K562 (cell line): Measurements from ENCODE around the gene HPN. TPM values are rescaled to one million over a fixed set of nuclear protein-coding genes. Genes with fewer than 3 reads are reported as not detected.

Source experiments
- L3MBTL2 ChIP-seq: fragments of 450-650 bp; IDR thresholded peaks from 2 replicates; pipeline ENCODE4 v1.6.1; 2016; ENCODE audit warnings: mild to moderate bottlenecking, moderate library complexity
- MNT ChIP-seq, 2 experiments: fragments of 450-650 bp; conservative IDR thresholded peaks; 2 replicates each; pipeline ENCODE4 v1.6.1; 2017; ENCODE audit warnings: mild to moderate bottlenecking in 2 of 2, moderate library complexity in 2 of 2
- PRDM10 ChIP-seq: fragments of 450-650 bp; IDR thresholded peaks from 2 replicates; pipeline ENCODE4 v1.6.1; 2018; ENCODE audit not compliant: partially characterized antibody
- TCF15 ChIP-seq: fragments of 250-450 bp; sonication (Bioruptor Pico); IDR thresholded peaks from 2 replicates; pipeline ENCODE4 v1.8.0; 2022; ENCODE audit warnings: moderate library complexity, mild to moderate bottlenecking, inconsistent platforms
- ZNF592 ChIP-seq: fragments of 450-650 bp; IDR thresholded peaks from 2 replicates; pipeline ENCODE4 v1.6.1; 2017; ENCODE audit warnings: antibody characterized with exemption, mild to moderate bottlenecking
- polyA plus RNA-seq, 8 experiments: library from polyadenylated mRNA; depleted of rRNA in 4 of 8; stranded (reverse) in 5 of 8; unstranded in 3 of 8; fragments of >200 nt; fragmentation: Nextera tagmentation in 2 of 8; fragmentation: Illumina TruSeq in 1 of 8; extraction: Ambion mirVana in 2 of 8; extraction: Trizol in 1 of 8; gene quantifications; 2 replicates each; pipeline versions ENCODE4 v1.2.1 to v1.2.3, GENCODE V29; 2011 to 2014; ENCODE audit warnings: inconsistent platforms in 1 of 8, missing spikeins in 1 of 8
- total RNA-seq, 7 experiments: library from RNA; depleted of rRNA in 6 of 7; stranded (reverse); fragments of >200 nt in 6 of 7; fragmentation: Illumina TruSeq in 2 of 7; extraction: Trizol in 2 of 7; gene quantifications; 2 replicates each; pipeline versions ENCODE4 v1.2.1 to v1.2.3, GENCODE V29; 2011 to 2021; ENCODE audit warnings: low replicate concordance in 1 of 7

HPN gene
- total and polyA plus RNA-seq, 9 of the 15 experiments (the other 6 are each of a cell fraction or from before 2014, with no cell fraction given): 0.10 to 0.20 TPM; not detected in 7

- TF ChIP-seq ZNF592 (0 out of 2 replicates have a peak, but pooled peaks have one; percentile 29), MNT (conservative IDR thresholded peaks at IDR 0.05) (peak in 1 of 2 experiments; percentile 22; a peak in 1 of 4 replicates), PRDM10 (peak; percentile 0), L3MBTL2 (peak; percentile 78), TCF15 (CRISPR knock-in tag) (no peak)
These were observed 49.1 kb downstream of the HPN start (continued) for GRCh38 chr19:35090506-35091214.
